ENCODE measurements around the gene SPRR4. TPM values are rescaled to one million over a fixed set of nuclear protein-coding genes. Genes with fewer than 3 reads are reported as not detected.

SPRR4 gene
- total RNA-seq, 1 experiment from 2014 or later, result not detected

DNA sequence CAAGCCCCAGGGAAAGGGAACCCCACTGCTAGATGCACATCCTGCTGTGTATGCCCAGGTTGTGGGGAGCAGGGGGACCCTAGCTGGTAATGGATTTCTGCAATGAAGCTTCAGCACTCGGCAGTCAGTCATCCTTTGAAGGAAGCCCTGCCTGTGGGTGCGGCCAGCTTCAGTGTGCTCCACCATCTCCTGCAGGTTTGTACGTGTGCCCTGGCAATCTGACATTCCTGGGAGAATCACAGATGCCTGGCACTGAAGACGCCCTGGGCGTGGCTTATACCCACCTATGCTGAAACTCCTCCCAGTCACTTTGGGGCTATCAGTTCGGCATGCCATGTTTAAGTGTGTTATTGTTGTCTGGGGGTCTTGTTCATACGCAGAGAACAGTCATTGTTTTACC lies 16.7 kb upstream of the SPRR4 start:
- H3K36me3 Mint-ChIP-seq (ENCODE audit: insufficient read depth, unreplicated experiment), result no peaks in the 10 kb centered on the region
- DNase-seq (ENCODE audit: unreplicated experiment), result peak; percentile 84
- TF ChIP-seq, protein P1, sequence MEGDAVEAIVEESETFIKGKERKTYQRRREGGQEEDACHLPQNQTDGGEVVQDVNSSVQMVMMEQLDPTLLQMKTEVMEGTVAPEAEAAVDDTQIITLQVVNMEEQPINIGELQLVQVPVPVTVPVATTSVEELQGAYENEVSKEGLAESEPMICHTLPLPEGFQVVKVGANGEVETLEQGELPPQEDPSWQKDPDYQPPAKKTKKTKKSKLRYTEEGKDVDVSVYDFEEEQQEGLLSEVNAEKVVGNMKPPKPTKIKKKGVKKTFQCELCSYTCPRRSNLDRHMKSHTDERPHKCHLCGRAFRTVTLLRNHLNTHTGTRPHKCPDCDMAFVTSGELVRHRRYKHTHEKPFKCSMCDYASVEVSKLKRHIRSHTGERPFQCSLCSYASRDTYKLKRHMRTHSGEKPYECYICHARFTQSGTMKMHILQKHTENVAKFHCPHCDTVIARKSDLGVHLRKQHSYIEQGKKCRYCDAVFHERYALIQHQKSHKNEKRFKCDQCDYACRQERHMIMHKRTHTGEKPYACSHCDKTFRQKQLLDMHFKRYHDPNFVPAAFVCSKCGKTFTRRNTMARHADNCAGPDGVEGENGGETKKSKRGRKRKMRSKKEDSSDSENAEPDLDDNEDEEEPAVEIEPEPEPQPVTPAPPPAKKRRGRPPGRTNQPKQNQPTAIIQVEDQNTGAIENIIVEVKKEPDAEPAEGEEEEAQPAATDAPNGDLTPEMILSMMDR (IDR thresholded peaks at IDR 0.05; ENCODE audit: unreplicated experiment), result no peak
- CTCF ChIA-PET, result interaction anchor here (0.6 to 2.6 kb wide), 11 partner anchors 8 to 453 kb away, joined by 3 to 11 read pairs (median 5); no protein-coding TSS in a partner anchor
- no TSS peak for BruUV-seq (replicated peaks)
- no peaks in the 10 kb centered on the region for H3K9me3 Mint-ChIP-seq (ENCODE audit: unreplicated experiment)
- peak overlapping the region; percentile 5 for H3K27ac Mint-ChIP-seq (ENCODE audit: low read depth, unreplicated experiment)
- intact Hi-C loops (cut with micrococcal nuclease), result loop anchor here (5.0 kb wide), 1 partner anchor 79 kb away; the partner anchor contains the start of gene SPRR1B
- POLR2A ChIA-PET, result interaction anchor here (0.6 to 4.1 kb wide), 31 partner anchors 10 to 662 kb away, joined by 3 to 54 read pairs (median 5); partner anchors contain the start of genes S100A14 and SPRR1B
- no peaks in the 10 kb centered on the region for H3K27me3 Mint-ChIP-seq (ENCODE audit: insufficient read depth, unreplicated experiment)
- peak overlapping the region; percentile 48 for H3K4me3 Mint-ChIP-seq (ENCODE audit: unreplicated experiment)
- H3K4me1 Mint-ChIP-seq (ENCODE audit: insufficient read depth, unreplicated experiment), result peaks cover 24% of the 10 kb centered on the region

DNA sequence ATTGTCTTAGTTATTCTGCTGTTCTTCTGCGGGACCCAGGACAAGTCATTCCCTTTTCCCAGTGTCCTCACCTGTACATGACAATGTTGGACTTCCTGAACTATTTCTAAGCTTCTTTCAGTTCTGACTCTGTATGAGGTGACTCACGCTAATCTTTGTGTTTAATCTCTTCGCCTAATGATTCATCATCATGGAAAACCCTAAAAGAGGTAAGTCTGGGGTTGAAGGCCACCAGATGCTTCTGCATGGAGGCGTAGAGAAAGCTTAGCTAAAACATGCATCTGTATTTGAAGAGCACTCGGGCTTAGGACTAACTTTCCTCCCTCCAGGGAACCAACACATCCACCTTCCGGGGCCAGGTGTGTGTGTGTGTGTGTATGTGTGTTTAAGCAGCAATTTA lies 16.0 kb upstream of the SPRR4 start:
- Mint-ChIP-seq H3K9me3 (ENCODE audit: unreplicated experiment) (no peaks in the 10 kb centered on the region), H3K27me3 (ENCODE audit: insufficient read depth, unreplicated experiment) (no peaks in the 10 kb centered on the region), H3K4me3 (ENCODE audit: unreplicated experiment) (peak overlapping the region; percentile 48), H3K4me1 (ENCODE audit: insufficient read depth, unreplicated experiment) (peaks cover 24% of the 10 kb centered on the region), H3K36me3 (ENCODE audit: insufficient read depth, unreplicated experiment) (no peaks in the 10 kb centered on the region), H3K27ac (ENCODE audit: low read depth, unreplicated experiment) (peak overlapping the region; percentile 5)
- intact Hi-C loops (cut with micrococcal nuclease), result loop anchor here (5.0 kb wide), 1 partner anchor 78 kb away; the partner anchor contains the start of gene SPRR1B
- TF ChIP-seq, protein P1 (IDR thresholded peaks at IDR 0.05; ENCODE audit: unreplicated experiment), result no peak
- POLR2A ChIA-PET, result interaction anchor here (0.8 to 4.1 kb wide), 22 partner anchors 10 to 661 kb away, joined by 3 to 54 read pairs (median 8); partner anchors contain the start of genes S100A14 and SPRR1A
- CTCF ChIA-PET, result interaction anchor here (0.7 to 2.6 kb wide), 9 partner anchors 9 to 240 kb away, joined by 3 to 11 read pairs (median 5); no protein-coding TSS in a partner anchor
- no TSS peak for BruUV-seq (replicated peaks)
- DNase-seq (ENCODE audit: unreplicated experiment), result peak; percentile 85

DNA sequence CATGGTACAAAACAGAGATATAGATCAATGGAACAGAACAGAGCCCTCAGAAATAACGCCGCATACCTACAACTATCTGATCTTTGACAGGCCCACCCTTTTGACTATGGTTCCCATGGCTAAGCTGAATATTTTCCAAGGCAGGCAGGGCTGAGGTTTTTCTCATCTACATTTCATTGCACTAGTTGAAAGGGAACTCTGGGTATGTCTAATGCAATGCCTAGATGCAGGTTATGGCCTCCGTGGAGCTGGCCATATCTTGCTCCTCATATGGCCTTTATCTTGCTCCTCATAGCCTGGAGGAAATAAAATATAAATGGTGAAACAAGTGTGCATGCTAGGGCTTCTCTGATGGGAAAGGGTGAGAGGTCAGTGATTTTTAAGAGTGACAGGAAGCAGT lies 12.9 kb upstream of the SPRR4 start:
- Mint-ChIP-seq H3K27me3 (ENCODE audit: insufficient read depth, unreplicated experiment) (no peaks in the 10 kb centered on the region), H3K9me3 (ENCODE audit: unreplicated experiment) (no peaks in the 10 kb centered on the region), H3K36me3 (ENCODE audit: insufficient read depth, unreplicated experiment) (no peaks in the 10 kb centered on the region), H3K4me1 (ENCODE audit: insufficient read depth, unreplicated experiment) (peaks cover 29% of the 10 kb centered on the region), H3K4me3 (ENCODE audit: unreplicated experiment) (no peak overlapping the region), H3K27ac (ENCODE audit: low read depth, unreplicated experiment) (no peak overlapping the region)
- ChIA-PET POLR2A (no interaction called here), CTCF (interaction anchor here (0.6 to 1.0 kb wide), 2 partner anchors 38 to 553 kb away, joined by 3 read pairs; no protein-coding TSS in a partner anchor)
- no peak for DNase-seq (ENCODE audit: unreplicated experiment)
- no TSS peak for BruUV-seq (replicated peaks)
- TF ChIP-seq, protein P1 (IDR thresholded peaks at IDR 0.05; ENCODE audit: unreplicated experiment), result no peak
- intact Hi-C loops (cut with micrococcal nuclease), result no loop called here

DNA sequence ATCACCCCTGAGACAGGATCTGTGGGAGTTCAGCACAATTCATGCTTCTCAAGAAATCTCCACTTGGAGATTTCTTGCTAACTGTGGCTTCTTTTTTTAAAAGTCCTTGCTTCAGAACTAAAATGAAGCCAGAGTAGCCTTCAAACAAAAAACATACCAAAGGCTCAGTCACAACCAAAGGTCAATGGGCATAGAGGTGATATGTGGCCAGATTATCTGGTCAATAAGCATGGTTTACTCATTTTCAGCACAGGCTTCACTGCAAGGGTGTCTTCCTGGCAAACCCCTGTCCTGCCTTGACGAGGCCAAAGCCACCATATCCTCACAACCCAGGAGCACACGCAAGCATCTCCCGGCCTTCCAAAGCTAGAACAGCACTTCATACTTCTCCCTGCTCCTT lies 11.2 kb upstream of the SPRR4 start:
- CTCF ChIA-PET, result interaction anchor here (1.0 kb wide), 1 partner anchor 33 kb away, joined by 3 read pairs; no protein-coding TSS in a partner anchor
- no peaks in the 10 kb centered on the region for H3K9me3 Mint-ChIP-seq (ENCODE audit: unreplicated experiment)

More for the DNA sequence above, 11.2 kb upstream of the SPRR4 start:
- POLR2A ChIA-PET, result interaction anchor here (0.5 kb wide), 1 partner anchor 405 kb away, joined by 3 read pairs; no protein-coding TSS in a partner anchor
- Mint-ChIP-seq H3K4me1 (ENCODE audit: insufficient read depth, unreplicated experiment) (peaks cover 13% of the 10 kb centered on the region), H3K27me3 (ENCODE audit: insufficient read depth, unreplicated experiment) (no peaks in the 10 kb centered on the region), H3K36me3 (ENCODE audit: insufficient read depth, unreplicated experiment) (no peaks in the 10 kb centered on the region), H3K27ac (ENCODE audit: low read depth, unreplicated experiment) (no peak overlapping the region), H3K4me3 (ENCODE audit: unreplicated experiment) (no peak overlapping the region)
- intact Hi-C loops (cut with micrococcal nuclease), result no loop called here
- DNase-seq (ENCODE audit: unreplicated experiment), result no peak
- TF ChIP-seq, protein P1 (IDR thresholded peaks at IDR 0.05; ENCODE audit: unreplicated experiment), result no peak
- BruUV-seq (replicated peaks), result no TSS peak
